ENCODE results near the gene C16orf54.
"Not testable (repeated sequence)": the region's sequence is repeated elsewhere in the genome, so short reads cannot be mapped to it uniquely, and the experiment has no call there.

The C16orf54 gene

GRCh38 chr16:29742683-29743275, 3.0 kb downstream of the C16orf54 start:
- no peak for DNase-seq (ENCODE audit: low read depth in 3 of 3, low spot score in 1 of 3)

- not testable (repeated sequence) for DNase-seq (ENCODE audit: low read depth in 3 of 3, low spot score in 1 of 3)
These were observed 5.2 kb downstream of the C16orf54 start for GRCh38 chr16:29740630-29741015.

GRCh38 chr16:29739927-29740629, 5.7 kb downstream of the C16orf54 start:
- DNase-seq (ENCODE audit: low read depth in 3 of 3, low spot score in 1 of 3): not testable (repeated sequence)

- peak in 2 of 3 donors; percentile 25 to 31 for DNase-seq (ENCODE audit: low read depth in 3 of 3, low spot score in 1 of 3)
These were observed 7.3 kb downstream of the C16orf54 start for GRCh38 chr16:29738514-29738913.

- no peak for DNase-seq (ENCODE audit: low read depth in 3 of 3, low spot score in 1 of 3)
These were observed 8.1 kb downstream of the C16orf54 start for GRCh38 chr16:29737713-29738112.

GRCh38 chr16:29736764-29737163, 9.0 kb downstream of the C16orf54 start:
- DNase-seq (ENCODE audit: low read depth in 3 of 3, low spot score in 1 of 3): no peak

- no peak for DNase-seq (ENCODE audit: low read depth in 3 of 3, low spot score in 1 of 3)
These were observed 9.7 kb downstream of the C16orf54 start for GRCh38 chr16:29736112-29736511.

GRCh38 chr16:29734786-29735185, 11.0 kb downstream of the C16orf54 start:
- no peak for DNase-seq (ENCODE audit: low read depth in 3 of 3, low spot score in 1 of 3)

GRCh38 chr16:29731768-29732601, 13.8 kb downstream of the C16orf54 start:
- peak in 1 of 3 donors; percentile 49 for DNase-seq (ENCODE audit: low read depth in 3 of 3, low spot score in 1 of 3)

- DNase-seq (ENCODE audit: low read depth in 3 of 3, low spot score in 1 of 3): no peak
These were observed 15.1 kb downstream of the C16orf54 start for GRCh38 chr16:29730649-29731048.

GRCh38 chr16:29729116-29729521, 16.7 kb downstream of the C16orf54 start:
- DNase-seq (ENCODE audit: low read depth in 3 of 3, low spot score in 1 of 3): no peak

GRCh38 chr16:29727452-29727851, 18.3 kb downstream of the C16orf54 start:
- no peak for DNase-seq (ENCODE audit: low read depth in 3 of 3, low spot score in 1 of 3)

GRCh38 chr16:29726845-29727377, 18.9 kb downstream of the C16orf54 start:
- DNase-seq (ENCODE audit: low read depth in 3 of 3, low spot score in 1 of 3): no peak

- not testable (repeated sequence) for DNase-seq (ENCODE audit: low read depth in 3 of 3, low spot score in 1 of 3)
These were observed 24.5 kb downstream of the C16orf54 start for GRCh38 chr16:29721167-29721879.

GRCh38 chr16:29720703-29721102, 25.1 kb downstream of the C16orf54 start:
- DNase-seq (ENCODE audit: low read depth in 3 of 3, low spot score in 1 of 3): no peak

- DNase-seq (ENCODE audit: low read depth in 3 of 3, low spot score in 1 of 3): no peak
These were observed 26.7 kb downstream of the C16orf54 start for GRCh38 chr16:29719063-29719462.

- no peak for DNase-seq (ENCODE audit: low read depth in 3 of 3, low spot score in 1 of 3)
These were observed 28.7 kb downstream of the C16orf54 start for GRCh38 chr16:29717113-29717512.

- DNase-seq (ENCODE audit: low read depth in 3 of 3, low spot score in 1 of 3): no peak
These were observed 30.8 kb downstream of the C16orf54 start for GRCh38 chr16:29714972-29715371.

GRCh38 chr16:29714396-29714795, 31.4 kb downstream of the C16orf54 start:
- DNase-seq (ENCODE audit: low read depth in 3 of 3, low spot score in 1 of 3): no peak

GRCh38 chr16:29712809-29713208, 33.0 kb downstream of the C16orf54 start:
- no peak for DNase-seq (ENCODE audit: low read depth in 3 of 3, low spot score in 1 of 3)

Data from stimulated activated CD4-positive, alpha-beta T cell treated with anti-CD3 and anti-CD28 coated beads, TNF-alpha, amount 100 ng/mL, for 1 hour (primary cell).